MM.1S (cell line): Measurements from ENCODE around the gene ZNF615.
"Not testable (repeated sequence)": the region's sequence is repeated elsewhere in the genome, so short reads cannot be mapped to it uniquely, and the experiment has no call there.

Experiments
- DNase-seq: peaks from one replicate; pipeline ENCODE4 v3.0.0-alpha.2; 2015
- H2AFZ ChIP-seq: fragments of 300-600 bp; sonication (generic); 2 replicates; pipeline ENCODE4 v1.6.0; 2016; ENCODE audit warnings: antibody characterized with exemption, low read length
- H3F3A ChIP-seq: fragments of 300-600 bp; sonication (generic); 2 replicates; pipeline ENCODE4 v1.6.1; 2016; ENCODE audit warnings: mild to moderate bottlenecking, antibody characterized with exemption, low read length, moderate library complexity, mixed read lengths; ENCODE audit not compliant: insufficient read depth
- H3K27ac ChIP-seq: fragments of 300-600 bp; sonication (generic); 2 replicates; pipeline ENCODE4 v1.5.1; 2016; ENCODE audit warnings: mild to moderate bottlenecking, low read length
- H3K27me3 ChIP-seq: fragments of 300-600 bp; sonication (generic); replicated peaks from 2 replicates; pipeline ENCODE4 v1.6.0; 2016; ENCODE audit warnings: low read length; ENCODE audit not compliant: insufficient read depth
- H3K36me3 ChIP-seq: fragments of 300-600 bp; sonication (generic); replicated peaks from 2 replicates; pipeline ENCODE4 v1.6.1; 2016; ENCODE audit warnings: mild to moderate bottlenecking, low read length, mixed read lengths; ENCODE audit not compliant: insufficient read depth
- H3K4me1 ChIP-seq: fragments of 300-600 bp; sonication (generic); 2 replicates; pipeline ENCODE4 v1.6.1; 2016; ENCODE audit warnings: low read length, mixed read lengths
- H3K4me2 ChIP-seq: fragments of 300-600 bp; sonication (generic); 2 replicates; pipeline ENCODE4 v1.6.0; 2016; ENCODE audit warnings: low read depth, low read length
- H3K4me3 ChIP-seq: fragments of 300-600 bp; sonication (generic); 2 replicates; pipeline ENCODE4 v1.5.1; 2016; ENCODE audit warnings: low read length, mixed read lengths
- H3K79me2 ChIP-seq: fragments of 300-600 bp; sonication (generic); 2 replicates; pipeline ENCODE4 v1.6.1; 2016; ENCODE audit warnings: mixed run types, low read length, mixed read lengths
- H3K9ac ChIP-seq: fragments of 300-600 bp; sonication (generic); 2 replicates; pipeline ENCODE4 v1.6.1; 2016; ENCODE audit warnings: low read length, mixed read lengths
- H3K9me2 ChIP-seq: fragments of 300-600 bp; sonication (generic); replicated peaks from 2 replicates; pipeline ENCODE4 v1.6.1; 2016; ENCODE audit warnings: mild to moderate bottlenecking, low read length, mixed read lengths; ENCODE audit not compliant: insufficient read depth
- H3K9me3 ChIP-seq: fragments of 300-600 bp; sonication (generic); replicated peaks from 2 replicates; pipeline ENCODE4 v1.6.1; 2016; ENCODE audit warnings: mild to moderate bottlenecking, low read length, mixed read lengths; ENCODE audit not compliant: insufficient read depth
- H4K20me1 ChIP-seq: fragments of 300-600 bp; sonication (generic); 2 replicates; pipeline ENCODE4 v1.6.1; 2016; ENCODE audit warnings: mild to moderate bottlenecking, low read length, moderate library complexity, mixed read lengths; ENCODE audit not compliant: insufficient read depth
- EZH2 ChIP-seq: fragments of 300-600 bp; sonication (generic); optimal IDR thresholded peaks from 2 replicates; pipeline ENCODE3; 2017; ENCODE audit warnings: low read depth, mild to moderate bottlenecking, antibody characterized with exemption, low read length, mixed read lengths
- EZH2phosphoT487 ChIP-seq: fragments of 300-600 bp; sonication (generic); IDR thresholded peaks from 2 replicates; pipeline ENCODE4 v1.6.1; 2018; ENCODE audit warnings: antibody characterized with exemption, low read length
- TF ChIP-seq, protein P1 (sequence below): fragments of 300-600 bp; sonication (generic); IDR thresholded peaks from 2 replicates; pipeline ENCODE4 v1.5.1; 2016; ENCODE audit warnings: antibody characterized with exemption, low read length, mixed read lengths

Gene ZNF615

DNA sequence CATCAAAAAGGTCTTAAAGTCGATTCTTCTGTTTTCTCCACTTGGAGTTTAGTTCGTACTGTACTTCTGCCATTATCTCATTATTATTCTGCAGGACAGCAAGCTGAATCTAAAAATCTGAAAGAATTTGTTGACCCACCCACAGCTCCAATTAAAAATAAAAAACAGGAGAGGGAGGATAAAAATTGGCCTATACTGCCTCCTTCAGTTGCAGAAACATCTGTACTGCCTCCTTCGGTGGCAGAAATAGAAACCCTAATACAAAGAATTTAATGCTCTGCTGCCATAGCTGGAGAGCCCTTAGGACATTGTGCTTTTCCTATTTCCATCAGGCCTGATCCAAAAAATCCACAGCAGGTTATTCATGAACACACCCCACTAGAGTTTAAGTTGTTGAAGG lies 31.2 kb downstream of the ZNF615 start:
- H3K27me3 ChIP-seq, result no peaks in the 10 kb centered on the region
- H3K79me2 ChIP-seq, result 0 out of 2 replicates have a peak, but pooled peaks cover 3% of the 10 kb centered on the region
- no peaks in the 10 kb centered on the region for H3K4me1 ChIP-seq
- H3K36me3 ChIP-seq, result peaks cover 9% of the 10 kb centered on the region
- no peak for DNase-seq
- TF ChIP-seq EZH2phosphoT487 (no peak), EZH2 (no peak)
- TF ChIP-seq, protein P1, sequence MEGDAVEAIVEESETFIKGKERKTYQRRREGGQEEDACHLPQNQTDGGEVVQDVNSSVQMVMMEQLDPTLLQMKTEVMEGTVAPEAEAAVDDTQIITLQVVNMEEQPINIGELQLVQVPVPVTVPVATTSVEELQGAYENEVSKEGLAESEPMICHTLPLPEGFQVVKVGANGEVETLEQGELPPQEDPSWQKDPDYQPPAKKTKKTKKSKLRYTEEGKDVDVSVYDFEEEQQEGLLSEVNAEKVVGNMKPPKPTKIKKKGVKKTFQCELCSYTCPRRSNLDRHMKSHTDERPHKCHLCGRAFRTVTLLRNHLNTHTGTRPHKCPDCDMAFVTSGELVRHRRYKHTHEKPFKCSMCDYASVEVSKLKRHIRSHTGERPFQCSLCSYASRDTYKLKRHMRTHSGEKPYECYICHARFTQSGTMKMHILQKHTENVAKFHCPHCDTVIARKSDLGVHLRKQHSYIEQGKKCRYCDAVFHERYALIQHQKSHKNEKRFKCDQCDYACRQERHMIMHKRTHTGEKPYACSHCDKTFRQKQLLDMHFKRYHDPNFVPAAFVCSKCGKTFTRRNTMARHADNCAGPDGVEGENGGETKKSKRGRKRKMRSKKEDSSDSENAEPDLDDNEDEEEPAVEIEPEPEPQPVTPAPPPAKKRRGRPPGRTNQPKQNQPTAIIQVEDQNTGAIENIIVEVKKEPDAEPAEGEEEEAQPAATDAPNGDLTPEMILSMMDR, result no peak
- H3K27ac ChIP-seq, result no peak overlapping the region
- H3K9me3 ChIP-seq, result no peaks in the 10 kb centered on the region; the same call in 1 of the 2 replicates
- H3F3A ChIP-seq, result no peaks in the 10 kb centered on the region
- H3K4me3 ChIP-seq, result no peak overlapping the region
- H4K20me1 ChIP-seq, result no peaks in the 10 kb centered on the region
- no peaks in the 10 kb centered on the region for H3K9me2 ChIP-seq
- no peak overlapping the region for H3K9ac ChIP-seq
- no peak overlapping the region for H3K4me2 ChIP-seq
- H2AFZ ChIP-seq, result no peak overlapping the region

GRCh38 chr19:51975787-51976186 lies 32.2 kb downstream of the ZNF615 start:
- not testable (repeated sequence) for H4K20me1 ChIP-seq, H3K4me2 ChIP-seq, H3K9ac ChIP-seq, H2AFZ ChIP-seq, H3K9me3 ChIP-seq, H3K4me1 ChIP-seq, H3K27me3 ChIP-seq, DNase-seq, H3K27ac ChIP-seq, H3K4me3 ChIP-seq, H3K9me2 ChIP-seq, H3F3A ChIP-seq, H3K79me2 ChIP-seq
- peaks cover 13% of the 10 kb centered on the region for H3K36me3 ChIP-seq

GRCh38 chr19:51971624-51972023 lies 36.4 kb downstream of the ZNF615 start:
- no peaks in the 10 kb centered on the region for H3F3A ChIP-seq
- H3K4me3 ChIP-seq, result no peak overlapping the region
- no peaks in the 10 kb centered on the region for H3K79me2 ChIP-seq
- H4K20me1 ChIP-seq, result no peaks in the 10 kb centered on the region
- no peak for DNase-seq
- no peaks in the 10 kb centered on the region for H3K9me2 ChIP-seq
- TF ChIP-seq, protein P1, result no peak
- no peak for TF ChIP-seq EZH2
- no peak for TF ChIP-seq EZH2phosphoT487
- H3K36me3 ChIP-seq, result peaks cover 19% of the 10 kb centered on the region
- H3K27ac ChIP-seq, result no peak overlapping the region
- no peaks in the 10 kb centered on the region for H3K4me1 ChIP-seq
- H3K27me3 ChIP-seq, result no peaks in the 10 kb centered on the region
- no peak overlapping the region for H3K9ac ChIP-seq
- no peak overlapping the region for H3K4me2 ChIP-seq
- no peak overlapping the region for H2AFZ ChIP-seq
- H3K9me3 ChIP-seq, result no peaks in the 10 kb centered on the region; the same call in 1 of the 2 replicates

DNA sequence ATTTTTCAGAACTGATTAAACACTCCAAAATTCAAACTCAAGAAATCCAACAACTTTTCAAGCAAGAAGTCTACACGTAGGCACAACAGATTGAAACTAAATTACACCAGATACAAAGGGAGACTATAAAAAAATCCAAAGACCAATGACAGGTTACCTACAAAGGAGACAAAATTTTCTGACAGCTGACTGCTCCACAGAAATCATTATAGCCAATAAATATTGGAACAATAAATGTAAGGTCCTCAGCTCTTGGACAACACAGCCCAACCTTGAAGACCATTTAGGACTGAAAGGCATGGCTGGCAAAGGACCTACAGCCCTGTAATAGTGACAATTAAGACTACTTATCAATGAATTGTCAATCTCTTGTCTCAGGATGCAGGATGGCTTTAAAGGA lies 37.3 kb downstream of the ZNF615 start:
- peaks cover 22% of the 10 kb centered on the region for H3K36me3 ChIP-seq
- no peaks in the 10 kb centered on the region for H3K27me3 ChIP-seq
- no peaks in the 10 kb centered on the region for H3K79me2 ChIP-seq
- H3F3A ChIP-seq, result no peaks in the 10 kb centered on the region
- no peak overlapping the region for H3K4me2 ChIP-seq
- TF ChIP-seq, protein P1, result no peak
- TF ChIP-seq EZH2phosphoT487 (no peak), EZH2 (no peak)
- H3K9me3 ChIP-seq, result no peaks in the 10 kb centered on the region; the same call in 1 of the 2 replicates
- H3K9me2 ChIP-seq, result no peaks in the 10 kb centered on the region
- no peak overlapping the region for H3K27ac ChIP-seq
- DNase-seq, result no peak
- no peaks in the 10 kb centered on the region for H4K20me1 ChIP-seq
- H2AFZ ChIP-seq, result no peak overlapping the region
- no peak overlapping the region for H3K9ac ChIP-seq
- no peaks in the 10 kb centered on the region for H3K4me1 ChIP-seq
- H3K4me3 ChIP-seq, result no peak overlapping the region
